SK-N-SH (cell line): ENCODE results near the gene MYOM3. TPM values are rescaled to one million over a fixed set of nuclear protein-coding genes. Genes with fewer than 3 reads are reported as not detected.

Experiments
- CTCF ChIA-PET: fragments of 300-600, 350-600 bp; formaldehyde crosslinking; extraction: SDS; loops from one replicate; lab custom pipeline; 2021; lab: Yijun Ruan, JAX
- POLR2A ChIA-PET: fragments of 350-600 bp; sonication (Branson Sonifier 250); formaldehyde crosslinking; extraction: SDS; loops from one replicate; lab custom pipeline; 2020; ENCODE audit warnings: antibody characterized with exemption, inconsistent platforms; lab: Yijun Ruan, JAX
- DNase-seq: peaks from one replicate; pipeline ENCODE4 v3.0.0; 2012
- H2AFZ ChIP-seq: fragments of 200-600 bp; sonication (generic); 2 replicates; pipeline ENCODE4 v1.8.1; 2016; ENCODE audit warnings: antibody characterized with exemption, mild to moderate bottlenecking, low read depth
- H3F3A ChIP-seq: fragments of 200-600 bp; sonication (generic); replicated peaks from 2 replicates; pipeline ENCODE3; 2016; ENCODE audit warnings: antibody characterized with exemption, mild to moderate bottlenecking; ENCODE audit not compliant: insufficient read depth
- H3K27ac ChIP-seq, 2 experiments: fragments of 200-500 bp in 1 of 2; fragments of 200-600 bp in 1 of 2; sonication (Bioruptor generic) in 1 of 2; sonication (generic), shearing (Covaris generic) in 1 of 2; 2 replicates each; pipeline versions ENCODE4 v1.5.1 to v1.6.1; 2014 to 2016; ENCODE audit warnings: low read depth in 2 of 2, inconsistent platforms in 1 of 2, low read length in 1 of 2, mild to moderate bottlenecking in 1 of 2, mixed read lengths in 1 of 2
- H3K27me3 ChIP-seq: fragments of 200-600 bp; sonication (generic), shearing (Covaris generic); 2 replicates; pipeline ENCODE4 v1.6.1; 2016; ENCODE audit warnings: mixed run types; ENCODE audit not compliant: insufficient read depth
- H3K36me3 ChIP-seq, 2 experiments: fragments of 200-500 bp in 1 of 2; fragments of 200-600 bp in 1 of 2; sonication (Bioruptor generic) in 1 of 2; sonication (generic) in 1 of 2; replicated peaks in 1 of 2; 2 replicates each; pipeline versions ENCODE3 to v1.5.1; 2014 to 2016; ENCODE audit warnings: low read length in 1 of 2, mild to moderate bottlenecking in 1 of 2; ENCODE audit not compliant: insufficient read depth in 2 of 2, control insufficient read depth in 1 of 2
- H3K4me1 ChIP-seq, 2 experiments: fragments of 200-500 bp in 1 of 2; fragments of 200-600 bp in 1 of 2; sonication (Bioruptor generic) in 1 of 2; sonication (generic), shearing (Covaris generic) in 1 of 2; 2 replicates each; pipeline versions ENCODE4 v1.5.1 to v1.6.1; 2014 to 2016; ENCODE audit warnings: low read depth in 1 of 2, low read length in 1 of 2, mixed run types in 1 of 2; ENCODE audit not compliant: insufficient read depth in 2 of 2, control insufficient read depth in 1 of 2
- H3K4me2 ChIP-seq: fragments of 200-600 bp; sonication (generic), shearing (Covaris generic); 2 replicates; pipeline ENCODE4 v1.6.1; 2017; ENCODE audit warnings: mixed run types
- H3K4me3 ChIP-seq, 2 experiments: fragments of 200-500 bp in 1 of 2; fragments of 200-600 bp in 1 of 2; sonication (Bioruptor generic) in 1 of 2; sonication (generic), shearing (Covaris generic) in 1 of 2; 2 replicates each; pipeline versions ENCODE4 v1.5.1 to v1.8.1; 2014 to 2016; ENCODE audit warnings: low read depth in 2 of 2, inconsistent platforms in 1 of 2, low read length in 1 of 2, mild to moderate bottlenecking in 1 of 2, mixed read lengths in 1 of 2, moderate library complexity in 1 of 2
- H3K79me2 ChIP-seq: fragments of 200-600 bp; sonication (generic); 2 replicates; pipeline ENCODE4 v1.8.1; 2017; ENCODE audit warnings: mild to moderate bottlenecking; ENCODE audit not compliant: insufficient read depth
- H3K9ac ChIP-seq: fragments of 200-600 bp; sonication (generic); 2 replicates; pipeline ENCODE4 v1.6.1; 2017; ENCODE audit warnings: mixed run types
- H3K9me2 ChIP-seq: fragments of 200-600 bp; sonication (generic); 2 replicates; pipeline ENCODE4 v1.6.1; 2017; ENCODE audit warnings: mixed run types
- H3K9me3 ChIP-seq: fragments of 200-600 bp; sonication (generic); 2 replicates; pipeline ENCODE4 v1.6.1; 2017; ENCODE audit warnings: mixed run types, mild to moderate bottlenecking, moderate library complexity
- H4K20me1 ChIP-seq: fragments of 200-600 bp; sonication (generic); 2 replicates; pipeline ENCODE4 v1.6.1; 2017; ENCODE audit warnings: mild to moderate bottlenecking, mixed run types; ENCODE audit not compliant: insufficient read depth
- CTCF ChIP-seq: fragments of 200-600 bp; sonication (generic); IDR thresholded peaks from 2 replicates; pipeline ENCODE4 v1.6.1; 2017; ENCODE audit warnings: antibody characterized with exemption, mild to moderate bottlenecking, moderate library complexity
- FOXM1 ChIP-seq: IDR thresholded peaks from 2 replicates; pipeline ENCODE4 v1.4.0; 2012; ENCODE audit warnings: low read depth, mild to moderate bottlenecking
- MAX ChIP-seq: IDR thresholded peaks from 2 replicates; pipeline ENCODE4 v1.4.0; 2012; ENCODE audit warnings: low read depth
- MXI1 ChIP-seq: IDR thresholded peaks from 2 replicates; pipeline ENCODE4 v1.6.1; 2012; ENCODE audit warnings: mild to moderate bottlenecking, low read depth, low read length, improper control_type of control experiment
- NFIC ChIP-seq: IDR thresholded peaks from 2 replicates; pipeline ENCODE4 v1.4.0; 2012; ENCODE audit warnings: borderline replicate concordance
- REST ChIP-seq: IDR thresholded peaks from 2 replicates; pipeline ENCODE4 v1.6.1; 2012; ENCODE audit warnings: mild to moderate bottlenecking, low read depth, low read length, moderate library complexity
- TCF12 ChIP-seq: IDR thresholded peaks from 2 replicates; pipeline ENCODE4 v1.4.0; 2012
- USF2 ChIP-seq: fragments of 150-350 bp; IDR thresholded peaks from 2 replicates; pipeline ENCODE4 v1.6.1; 2017; ENCODE audit warnings: antibody characterized with exemption, low read length, low read depth, borderline replicate concordance
- WGBS: methylation state at CpG from one replicate; pipeline ENCODE4 v1.1.6; 2017; ENCODE audit warnings: low lambda C conversion rate; 5-methylcytosine and 5-hydroxymethylcytosine counted together
- polyA plus RNA-seq, 3 experiments: library from polyadenylated mRNA; depleted of rRNA; stranded (reverse); fragments of >200 nt; gene quantifications; 2 replicates each; pipeline ENCODE4 v1.2.3, GENCODE V29; 2012

The MYOM3 gene
- polyA plus RNA-seq, 1 of the 3 experiments (the other 2 are of a cell fraction) = 0.02 TPM

- Histone ChIP-seq H3K9me3 (no peaks in the 10 kb centered on the region), H4K20me1 (no peaks in the 10 kb centered on the region), H3K9ac (no peak overlapping the region), H2AFZ (no peak overlapping the region), H3K9me2 (no peaks in the 10 kb centered on the region), H3K27me3 (no peaks in the 10 kb centered on the region; the same call in 1 of the 2 replicates), H3K4me3 (no peak overlapping the region), H3K4me2 (no peak overlapping the region), H3K79me2 (no peaks in the 10 kb centered on the region), H3F3A (no peaks in the 10 kb centered on the region), H3K36me3 (no peaks in the 10 kb centered on the region), H3K27ac (no peak overlapping the region), H3K4me1 (no peaks in the 10 kb centered on the region)
- WGBS = 66% methylated on average over 3 of the region's 5 CpGs
- ChIA-PET POLR2A (no interaction called here), CTCF (no interaction called here)
- no peak for DNase-seq
- TF ChIP-seq TCF12 = no peak
- 0 out of 2 replicates have a peak, but pooled peaks have one; percentile 7 for TF ChIP-seq CTCF
- TF ChIP-seq MAX = no peak
- no peak for TF ChIP-seq FOXM1
- no peak for TF ChIP-seq REST
- no peak for TF ChIP-seq USF2
Measured at GRCh38 chr1:24094554-24094953, 17.4 kb downstream of the MYOM3 start.

- Histone ChIP-seq H3K27ac (no peak overlapping the region), H3F3A (no peaks in the 10 kb centered on the region), H3K36me3 (no peaks in the 10 kb centered on the region), H2AFZ (no peak overlapping the region), H4K20me1 (no peaks in the 10 kb centered on the region), H3K9me2 (no peaks in the 10 kb centered on the region), H3K9me3 (no peaks in the 10 kb centered on the region), H3K79me2 (no peaks in the 10 kb centered on the region), H3K4me1 (no peaks in the 10 kb centered on the region), H3K27me3 (no peaks in the 10 kb centered on the region; the same call in 1 of the 2 replicates), H3K4me3 (no peak overlapping the region), H3K9ac (no peak overlapping the region), H3K4me2 (no peak overlapping the region)
- ChIA-PET CTCF (interaction anchor here (1.6 to 1.7 kb wide), 2 partner anchors 57 to 298 kb away, joined by 4 to 7 read pairs; no protein-coding TSS in a partner anchor), POLR2A (no interaction called here)
- DNase-seq = no peak
- TF ChIP-seq MXI1 (no peak), NFIC (no peak)
- WGBS = 70% methylated on average over 5 of the region's 9 CpGs
Measured at GRCh38 chr1:24093732-24094131, 18.2 kb downstream of the MYOM3 start.
